Measurements from ENCODE around the gene PNPLA2. TPM values are rescaled to one million over a fixed set of nuclear protein-coding genes. Genes with fewer than 3 reads are reported as not detected.

The PNPLA2 gene
- total RNA-seq, 1 experiment from 2014 or later: 202 TPM

GRCh38 chr11:843818-844692 is 25.3 kb downstream of the PNPLA2 start:
- peak; percentile 39 for DNase-seq (ENCODE audit: low spot score)

- DNase-seq (ENCODE audit: low spot score): no peak
These were observed 26.3 kb downstream of the PNPLA2 start for GRCh38 chr11:844693-845644.

GRCh38 chr11:845872-846495 is 27.3 kb downstream of the PNPLA2 start:
- no peak for DNase-seq (ENCODE audit: low spot score)

- DNase-seq (ENCODE audit: low spot score): no peak
These were observed 27.9 kb downstream of the PNPLA2 start for GRCh38 chr11:846496-847098.

GRCh38 chr11:847876-848275 is 29.2 kb downstream of the PNPLA2 start:
- no peak for DNase-seq (ENCODE audit: low spot score)

GRCh38 chr11:848380-848931 is 29.7 kb downstream of the PNPLA2 start:
- peak; percentile 67 for DNase-seq (ENCODE audit: low spot score)

GRCh38 chr11:849104-849824 is 30.6 kb downstream of the PNPLA2 start:
- peak; percentile 38 for DNase-seq (ENCODE audit: low spot score)

GRCh38 chr11:849951-850774 is 31.4 kb downstream of the PNPLA2 start:
- DNase-seq (ENCODE audit: low spot score): no peak

GRCh38 chr11:850775-851763 is 32.4 kb downstream of the PNPLA2 start:
- DNase-seq (ENCODE audit: low spot score): no peak

- no peak for DNase-seq (ENCODE audit: low spot score)
These were observed 34.0 kb downstream of the PNPLA2 start for GRCh38 chr11:852762-853161.

- no peak for DNase-seq (ENCODE audit: low spot score)
These were observed 35.2 kb downstream of the PNPLA2 start for GRCh38 chr11:853682-854448.

GRCh38 chr11:854601-855329 is 36.1 kb downstream of the PNPLA2 start:
- DNase-seq (ENCODE audit: low spot score): no peak

GRCh38 chr11:855330-855674 is 36.6 kb downstream of the PNPLA2 start:
- no peak for DNase-seq (ENCODE audit: low spot score)

GRCh38 chr11:855796-856195 is 37.1 kb downstream of the PNPLA2 start:
- no peak for DNase-seq (ENCODE audit: low spot score)

GRCh38 chr11:856397-856796 is 37.7 kb downstream of the PNPLA2 start:
- DNase-seq (ENCODE audit: low spot score): no peak

- DNase-seq (ENCODE audit: low spot score): no peak
These were observed 39.5 kb downstream of the PNPLA2 start for GRCh38 chr11:858053-858761.

All from HT-29 (cell line).